NCI-H1105 treated with DMSO at 0.1 percent for 48 hours (cell line): ENCODE results near the gene MGAT5.

Source experiments
- DNase-seq: peaks from one replicate; lab custom pipeline; 2025; lab: John Stamatoyannopoulos, UW

Gene MGAT5

DNA sequence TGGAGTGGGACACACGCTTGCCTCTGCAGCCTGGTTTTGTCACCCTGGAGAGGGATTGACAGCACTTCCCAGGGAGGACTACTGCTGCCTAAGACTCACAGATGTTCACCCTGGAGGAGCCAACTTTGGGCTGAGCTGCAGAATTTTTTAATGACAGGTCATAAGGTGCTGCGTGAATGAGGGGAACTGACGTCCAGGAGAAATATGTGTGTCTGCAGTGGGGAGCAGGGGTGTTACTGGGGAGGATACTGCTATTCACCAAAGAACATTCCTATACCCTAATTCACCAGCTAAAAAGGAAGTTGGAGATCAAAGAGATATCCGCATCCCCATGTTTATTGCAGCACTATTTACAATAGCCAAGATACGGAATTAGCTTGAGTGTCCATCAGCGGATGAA is 144.4 kb downstream of the MGAT5 start:
- no peak for DNase-seq

DNA sequence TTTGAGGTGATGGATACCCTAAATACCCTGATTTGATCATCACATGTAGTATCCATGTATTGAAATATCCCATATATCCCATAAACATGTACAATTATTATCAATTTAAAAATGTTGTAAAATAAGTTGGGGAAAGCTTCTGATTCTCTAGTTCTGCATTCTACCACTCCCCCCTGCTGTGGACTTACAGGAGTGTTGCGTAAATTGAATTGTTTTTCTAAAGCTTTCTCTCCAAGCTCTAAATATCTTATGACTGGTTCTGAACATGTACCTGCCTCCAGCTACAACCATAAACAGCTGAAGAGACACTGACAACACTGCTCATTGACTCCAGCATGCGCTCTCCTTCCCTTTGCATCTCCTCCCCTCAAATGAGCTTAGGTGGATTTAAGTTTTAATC is 145.2 kb downstream of the MGAT5 start:
- DNase-seq: no peak

DNA sequence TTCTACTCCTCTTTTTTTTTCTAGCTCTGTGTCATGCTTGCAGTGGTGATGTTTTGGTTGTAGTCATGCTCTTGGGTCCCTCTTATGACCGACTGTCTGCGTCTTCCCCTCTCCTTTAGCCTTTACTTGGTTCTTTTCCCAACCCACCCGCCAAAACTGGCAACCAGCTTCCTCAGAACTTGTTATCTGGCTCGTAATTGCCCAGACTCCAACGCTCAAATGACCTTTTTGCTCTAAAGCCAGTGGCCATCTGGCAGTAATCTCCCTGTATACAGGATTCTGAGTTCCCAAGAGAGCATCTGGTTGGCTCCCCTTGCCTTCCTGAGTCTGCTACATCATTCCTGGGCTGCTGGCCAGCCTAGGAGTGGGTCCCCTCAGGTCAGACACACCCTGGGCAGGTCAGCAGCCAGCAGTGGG is 147.2 kb downstream of the MGAT5 start:
- DNase-seq: no peak

DNA sequence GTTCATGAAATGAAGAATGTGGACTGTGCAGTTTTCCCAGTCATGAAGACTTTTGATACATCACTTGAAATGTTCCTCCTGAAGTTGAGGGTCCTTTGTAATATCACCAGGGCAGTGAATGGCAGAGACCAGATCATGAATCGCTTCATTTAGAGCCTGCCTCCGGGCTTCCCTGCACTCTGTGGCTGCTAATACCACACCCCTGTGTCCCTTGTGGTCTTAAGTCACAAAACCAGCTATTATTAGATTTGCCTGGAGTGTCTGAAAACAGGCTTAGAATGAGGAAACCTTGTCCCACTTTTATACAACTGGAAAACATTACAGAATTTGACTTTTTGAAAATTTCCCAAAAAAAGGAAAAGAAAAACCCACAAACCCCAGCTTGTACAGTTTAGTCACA is 147.9 kb downstream of the MGAT5 start:
- DNase-seq: no peak

DNA sequence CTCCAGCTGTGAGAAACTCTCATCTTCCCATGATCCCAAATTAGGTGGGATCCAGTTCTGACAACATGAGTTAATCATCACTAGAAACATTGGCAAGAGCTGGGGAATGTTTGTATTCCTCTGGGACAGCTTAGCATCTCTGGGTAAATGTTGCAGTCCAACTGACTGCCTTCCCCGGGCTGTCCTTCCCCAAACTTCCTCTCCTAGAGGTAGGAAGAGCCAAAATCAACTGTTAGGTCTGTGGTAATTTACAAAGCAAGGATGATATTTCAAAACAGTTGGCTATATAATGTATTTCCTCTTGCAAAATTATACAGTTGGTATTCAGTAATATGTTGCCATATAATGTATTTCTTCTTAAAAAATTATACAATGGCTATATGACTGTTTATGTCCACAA is 148.5 kb downstream of the MGAT5 start:
- DNase-seq: no peak

DNA sequence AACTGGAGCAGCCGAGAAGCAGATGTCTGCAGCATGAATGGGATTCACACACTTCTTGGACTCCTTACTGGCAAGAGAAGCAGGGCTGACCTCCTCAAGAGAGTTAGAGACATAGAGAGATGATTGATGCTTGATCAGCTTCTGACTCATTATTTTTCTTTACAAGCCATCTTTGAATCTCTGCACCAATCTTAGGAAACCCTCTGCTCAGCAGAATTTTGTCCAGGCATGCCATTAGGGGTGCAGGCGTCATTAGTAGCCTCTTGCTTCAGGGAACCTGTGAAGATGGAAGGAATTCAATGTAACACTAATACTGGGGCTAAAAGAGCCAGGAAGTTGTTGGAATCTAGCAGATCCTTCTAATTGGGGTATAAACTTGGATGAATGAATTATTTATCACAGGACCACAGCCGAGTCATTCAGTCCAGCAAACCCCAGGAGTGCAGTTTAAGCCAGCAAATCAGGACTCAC is 151.8 kb downstream of the MGAT5 start:
- no peak for DNase-seq

DNA sequence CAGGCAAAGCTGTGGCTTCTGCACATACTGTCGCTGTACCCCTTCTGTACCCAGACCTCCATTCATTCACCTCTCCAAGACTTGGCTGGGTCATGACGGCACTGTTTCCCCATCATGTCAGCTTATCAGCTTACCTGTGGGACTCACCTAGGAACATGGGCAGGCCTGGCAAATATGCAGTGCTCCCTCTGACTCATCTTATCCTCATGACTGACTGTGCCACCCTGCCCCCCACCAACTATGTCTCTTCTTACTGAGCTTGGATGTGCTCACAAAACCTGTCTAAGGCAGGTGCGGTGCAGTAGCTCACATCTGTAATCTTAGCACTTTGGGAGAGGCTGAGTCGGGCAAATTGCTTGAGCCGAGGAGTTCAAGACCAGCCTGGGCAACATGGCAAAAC is 152.4 kb downstream of the MGAT5 start:
- no peak for DNase-seq

DNA sequence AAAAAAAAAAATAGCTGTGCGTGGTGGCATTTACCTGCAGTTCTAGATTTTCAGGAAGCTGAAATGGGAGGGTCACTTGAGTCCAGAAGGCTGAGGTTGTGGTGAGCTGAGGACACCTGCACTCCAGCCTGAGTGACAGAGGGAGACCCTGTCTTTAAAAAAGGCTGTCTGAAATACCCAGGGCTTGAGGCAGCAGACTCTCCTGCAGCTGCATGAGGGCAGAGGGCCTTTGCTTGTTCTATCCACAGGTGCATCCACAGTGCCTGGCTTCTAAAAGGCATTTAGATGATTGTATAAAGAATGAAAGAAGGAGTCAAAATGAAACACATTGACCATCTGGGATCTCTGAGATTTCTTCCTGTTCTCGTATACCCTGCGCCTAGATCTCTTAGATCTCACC is 152.9 kb downstream of the MGAT5 start:
- no peak for DNase-seq

DNA sequence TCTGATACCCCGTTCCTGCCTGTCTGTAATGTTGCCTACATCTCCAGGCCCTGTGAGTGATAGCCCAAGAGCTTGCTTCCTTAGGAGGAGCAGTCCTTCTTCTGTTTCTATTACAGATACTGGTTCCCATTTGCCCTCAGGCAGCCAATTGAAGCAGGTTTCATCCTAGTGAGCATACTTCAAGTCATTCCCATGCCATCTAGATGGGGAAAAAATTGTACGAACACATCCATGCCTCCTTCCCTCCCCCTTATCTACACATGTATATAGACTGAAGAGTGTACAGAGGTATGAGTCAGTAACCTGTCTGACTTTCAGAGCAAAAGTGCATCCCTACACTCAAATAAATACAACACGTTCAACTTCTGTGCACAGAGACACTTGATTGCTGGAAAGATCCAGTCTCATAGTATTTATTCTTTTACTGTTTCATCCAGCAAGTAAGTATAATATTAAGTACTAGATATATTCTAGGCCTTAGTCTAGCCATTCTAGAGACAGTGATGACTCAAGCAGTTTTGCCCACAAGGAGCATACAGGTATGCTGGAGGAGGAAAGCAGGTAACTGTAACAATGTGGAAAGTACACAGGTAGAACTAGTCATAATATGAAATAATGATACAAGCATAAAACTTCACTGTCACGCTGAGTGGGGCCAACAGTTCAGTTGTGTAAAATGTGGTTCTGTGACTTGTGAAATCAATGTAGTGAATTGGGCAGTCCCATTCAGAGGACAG is 153.4 kb downstream of the MGAT5 start:
- no peak for DNase-seq

DNA sequence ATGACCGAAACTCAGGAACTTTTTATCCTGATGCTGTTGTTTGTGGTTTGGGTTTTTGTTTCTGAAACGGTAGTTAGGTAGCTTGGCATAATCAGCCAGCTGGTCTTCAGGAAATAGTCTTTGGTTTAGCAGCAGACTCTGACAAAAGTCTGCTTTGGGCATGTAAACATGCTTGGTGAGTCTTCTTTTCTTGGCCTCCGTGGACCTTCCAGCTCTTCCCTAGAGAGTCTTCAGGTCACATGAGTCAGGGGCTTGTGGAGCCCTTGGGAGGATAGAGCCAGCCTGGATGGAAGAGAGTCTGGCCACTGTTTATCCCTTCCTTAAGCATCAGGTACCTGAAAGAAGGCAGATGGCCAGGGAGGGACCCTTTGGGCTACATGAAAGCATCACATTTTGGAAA is 154.5 kb downstream of the MGAT5 start:
- no peak for DNase-seq

DNA sequence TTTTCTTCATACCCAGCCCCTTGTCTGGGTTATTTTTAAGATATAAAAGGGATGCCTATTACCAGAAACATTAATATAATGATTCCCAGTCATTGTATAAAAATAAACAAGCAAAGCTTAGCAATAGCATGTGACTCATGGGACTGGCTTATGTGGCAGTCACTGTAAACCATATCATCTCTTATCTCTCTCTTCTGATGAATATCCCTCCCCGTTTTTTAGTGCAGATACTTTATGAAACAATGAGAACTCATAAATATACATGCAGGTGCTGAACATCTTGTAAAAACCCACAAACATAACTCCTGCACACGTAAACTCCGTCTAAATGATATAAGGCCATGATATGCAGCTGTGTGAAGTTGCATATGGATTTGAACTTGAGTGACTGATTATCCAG is 154.9 kb downstream of the MGAT5 start:
- no peak for DNase-seq

DNA sequence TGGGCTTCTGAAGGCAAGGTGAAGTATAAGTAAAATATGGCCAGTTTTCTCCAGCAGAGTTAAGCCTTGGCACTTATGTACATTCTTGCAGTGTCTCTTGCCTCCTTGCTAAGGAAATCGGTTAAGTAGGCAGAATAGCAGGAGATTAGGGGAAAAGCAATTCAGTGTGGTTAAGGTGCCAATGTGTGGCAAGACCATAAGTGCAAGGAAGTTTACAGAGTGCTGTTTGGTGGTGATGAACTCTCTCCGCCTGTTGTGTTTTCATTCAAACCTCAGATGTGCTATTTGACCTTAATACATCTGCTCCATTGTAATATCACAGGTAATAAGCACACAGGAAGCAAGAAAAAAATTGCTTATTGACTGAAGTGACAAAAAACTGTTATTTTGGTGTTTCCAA is 156.1 kb downstream of the MGAT5 start:
- DNase-seq: no peak

DNA sequence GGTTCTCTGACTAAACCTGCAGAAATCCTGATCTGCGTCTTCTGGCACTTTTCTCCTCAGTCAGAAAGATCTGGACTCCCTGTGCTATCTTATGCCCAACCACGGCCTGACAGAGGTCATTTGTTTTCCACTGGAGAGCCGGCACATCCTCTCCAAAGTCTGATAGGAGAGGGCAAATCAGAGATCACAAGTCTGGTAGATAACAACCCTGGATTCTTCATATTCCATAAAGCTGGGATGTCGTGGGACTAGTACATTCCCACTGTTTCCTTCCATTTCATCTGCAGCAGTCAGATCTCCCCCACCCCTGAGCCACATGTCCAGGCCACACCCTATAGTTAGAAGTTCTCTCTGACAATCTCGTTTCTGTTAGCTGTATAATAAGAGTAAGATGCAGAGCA is 157.0 kb downstream of the MGAT5 start:
- DNase-seq: no peak

DNA sequence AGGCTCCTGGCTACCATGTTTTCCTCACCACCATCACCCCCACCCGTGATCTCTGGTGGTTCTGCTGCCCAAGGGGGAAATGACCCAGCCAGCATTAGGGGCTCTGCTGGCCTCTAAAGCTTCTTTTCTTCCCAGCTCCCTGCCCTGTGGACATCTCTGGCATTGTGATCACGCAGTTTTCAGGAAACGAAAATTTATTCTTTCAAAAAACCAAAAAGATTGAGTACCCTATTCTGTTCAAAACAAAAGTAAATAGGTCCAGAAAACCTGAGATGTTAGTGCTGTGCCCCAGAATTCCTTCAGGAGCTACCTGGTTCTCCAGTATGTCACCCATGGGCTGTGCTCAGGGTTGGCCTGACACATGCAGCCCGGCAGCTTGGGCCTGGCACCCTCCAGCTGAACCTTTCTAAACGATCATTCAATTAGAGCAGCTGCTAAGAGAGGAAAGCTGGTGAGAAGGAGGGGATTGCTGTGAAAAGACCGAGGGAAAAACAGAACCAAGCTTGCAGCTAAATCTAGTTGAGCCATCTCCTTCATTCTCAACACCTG is 157.5 kb downstream of the MGAT5 start:
- DNase-seq: peak; percentile 73

DNA sequence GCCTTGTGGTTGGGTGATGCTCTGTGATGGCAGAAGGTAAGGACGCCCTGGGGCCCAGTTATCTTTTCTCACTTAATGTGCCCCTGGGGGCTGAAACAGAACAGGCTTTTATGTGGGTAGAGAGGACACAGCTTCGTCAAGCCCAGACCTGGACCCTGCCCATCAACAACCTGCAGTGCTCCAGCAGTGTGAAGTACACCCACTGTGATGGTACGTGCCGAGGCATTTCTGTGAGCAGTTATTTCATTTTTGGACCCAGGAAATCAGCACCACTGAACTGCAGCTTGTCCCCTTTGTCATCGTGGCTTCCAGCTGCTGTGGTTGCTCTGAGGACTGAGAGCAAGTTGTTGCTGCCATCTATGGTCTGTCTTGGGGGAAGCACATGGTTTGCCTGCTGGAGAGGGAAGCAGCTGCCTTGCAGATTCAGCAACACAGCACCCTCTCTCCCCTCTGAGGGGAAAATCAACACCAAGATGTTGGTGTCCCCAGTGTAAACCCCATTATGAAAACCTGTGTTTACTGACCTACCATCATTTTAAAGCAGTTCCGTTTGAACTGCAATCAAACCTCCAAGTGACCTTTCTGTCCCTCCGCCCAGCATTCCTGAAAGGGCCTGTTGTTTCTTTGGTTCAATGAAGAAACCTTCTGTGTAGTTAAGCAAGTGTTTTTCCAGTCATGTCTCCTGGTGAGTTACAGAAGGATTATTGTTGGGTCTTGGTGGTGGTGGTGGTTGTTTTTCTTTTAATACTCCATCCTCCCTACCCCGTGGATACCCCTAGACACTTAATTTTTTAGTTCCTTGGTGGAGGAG is 158.2 kb downstream of the MGAT5 start:
- DNase-seq: peak; percentile 89

DNA sequence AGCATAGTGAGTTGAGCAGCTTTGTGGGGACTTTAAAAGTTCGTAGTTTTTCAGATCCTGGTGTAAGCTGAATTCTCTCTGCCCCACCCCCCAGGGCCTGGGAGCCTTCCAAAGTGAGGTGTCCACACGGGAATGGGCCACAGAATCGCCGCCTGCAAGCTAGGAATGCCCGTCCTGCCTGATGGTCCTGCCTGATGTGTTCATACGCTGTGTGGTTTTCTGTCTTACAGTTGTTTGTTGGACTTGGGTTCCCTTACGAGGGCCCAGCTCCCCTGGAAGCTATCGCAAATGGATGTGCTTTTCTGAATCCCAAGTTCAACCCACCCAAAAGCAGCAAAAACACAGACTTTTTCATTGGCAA is 158.7 kb downstream of the MGAT5 start:
- DNase-seq: no peak

DNA sequence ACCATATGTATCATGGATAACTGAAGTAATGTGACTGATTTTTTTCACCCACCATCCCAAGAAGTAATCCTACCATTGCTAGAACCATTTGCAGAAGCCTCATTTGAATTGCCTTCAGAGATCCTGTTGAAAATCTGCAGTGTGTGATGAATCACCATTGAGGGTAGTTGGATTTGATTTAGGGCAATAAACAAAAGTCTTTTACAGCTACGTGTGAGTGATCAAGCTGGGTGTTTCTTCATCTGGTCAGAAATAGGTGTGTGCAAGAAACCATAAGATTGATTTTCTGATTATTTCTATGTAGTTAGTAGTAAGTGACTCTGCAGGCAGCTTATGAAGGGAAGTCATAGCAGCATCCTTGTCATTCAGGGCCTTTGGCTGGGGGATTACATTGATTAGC is 159.6 kb downstream of the MGAT5 start:
- DNase-seq: no peak

DNA sequence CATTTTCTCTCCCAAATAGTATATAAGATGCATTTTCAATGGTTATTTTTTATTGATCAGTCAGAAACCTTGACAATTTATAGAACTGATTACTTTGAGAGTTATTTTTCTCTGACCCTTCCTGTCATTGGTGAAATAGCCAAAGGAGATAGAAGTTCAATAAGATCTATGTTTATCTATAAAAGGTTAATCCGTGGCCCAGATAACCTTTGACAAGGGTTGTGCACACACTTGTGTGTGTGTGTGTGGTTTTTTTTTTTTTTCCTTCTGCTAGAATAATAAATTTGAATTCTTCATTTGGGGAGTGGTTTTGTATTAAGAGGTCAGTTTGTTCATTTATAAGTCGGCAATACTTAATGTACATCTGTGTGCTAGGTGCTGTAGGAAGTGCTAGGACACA is 160.0 kb downstream of the MGAT5 start:
- no peak for DNase-seq

DNA sequence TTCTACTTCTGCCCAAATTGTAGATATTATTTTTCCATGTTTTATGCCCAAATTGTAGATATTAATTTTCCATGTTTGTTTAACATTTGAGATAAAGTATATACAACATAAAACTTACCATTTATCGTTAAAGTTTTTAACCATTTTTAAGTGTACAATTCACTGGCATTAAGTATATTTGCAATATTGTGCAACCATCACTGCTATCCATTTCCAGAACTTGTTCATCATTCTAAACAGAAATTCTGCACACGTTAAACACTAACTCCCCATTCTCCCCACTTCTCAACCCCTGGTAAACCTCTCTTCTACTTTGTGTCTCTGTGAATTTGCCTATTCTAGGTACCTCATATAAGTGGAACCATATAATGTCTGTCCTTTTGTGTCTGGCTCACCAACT is 162.1 kb downstream of the MGAT5 start:
- no peak for DNase-seq

DNA sequence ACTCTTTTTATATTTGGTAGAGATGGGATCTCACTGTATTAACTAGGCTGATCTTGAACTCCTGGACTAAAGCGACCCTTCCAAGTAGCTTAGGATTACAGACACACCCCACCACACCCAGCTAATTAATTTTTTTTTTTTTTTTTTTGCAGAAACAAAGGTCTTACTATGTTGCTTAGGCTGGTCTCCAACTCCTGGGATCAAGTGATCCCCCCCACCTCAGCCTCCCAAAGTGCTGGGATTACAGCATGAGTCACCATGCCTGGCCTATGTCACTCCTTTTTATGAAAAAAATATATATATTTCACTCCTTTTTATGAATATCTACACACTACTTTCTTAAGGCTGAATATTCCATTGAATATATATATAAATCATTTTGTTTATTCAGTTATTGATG is 162.8 kb downstream of the MGAT5 start:
- no peak for DNase-seq

DNA sequence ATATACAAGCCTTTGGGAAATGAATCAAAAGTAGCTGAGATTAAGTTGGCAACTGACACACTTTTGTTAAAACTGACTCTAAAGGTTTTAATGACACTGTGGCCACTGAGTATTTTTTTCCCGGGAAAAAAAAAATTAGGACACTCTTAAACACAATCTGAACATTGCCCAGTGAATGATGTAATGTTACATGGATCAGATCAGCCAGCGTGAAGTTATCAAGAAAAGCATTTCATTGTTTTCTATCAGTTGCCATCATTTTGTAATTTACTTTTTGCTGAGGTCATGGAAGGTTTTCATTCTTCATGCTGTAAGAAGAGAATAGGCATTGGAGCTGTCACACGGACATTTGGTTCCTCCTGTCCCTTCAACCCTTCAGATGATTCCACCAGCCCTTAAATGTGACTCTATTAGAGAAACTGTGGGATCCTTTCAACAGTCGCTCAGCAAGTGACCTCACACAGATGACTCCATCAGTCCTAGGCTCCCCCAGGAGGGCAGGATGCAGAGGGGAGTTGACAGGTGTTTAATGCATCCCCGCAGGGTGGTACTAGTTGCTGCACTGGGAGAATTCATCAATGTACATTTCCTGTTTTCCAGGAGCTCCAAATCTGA is 164.2 kb downstream of the MGAT5 start:
- no peak for DNase-seq

DNA sequence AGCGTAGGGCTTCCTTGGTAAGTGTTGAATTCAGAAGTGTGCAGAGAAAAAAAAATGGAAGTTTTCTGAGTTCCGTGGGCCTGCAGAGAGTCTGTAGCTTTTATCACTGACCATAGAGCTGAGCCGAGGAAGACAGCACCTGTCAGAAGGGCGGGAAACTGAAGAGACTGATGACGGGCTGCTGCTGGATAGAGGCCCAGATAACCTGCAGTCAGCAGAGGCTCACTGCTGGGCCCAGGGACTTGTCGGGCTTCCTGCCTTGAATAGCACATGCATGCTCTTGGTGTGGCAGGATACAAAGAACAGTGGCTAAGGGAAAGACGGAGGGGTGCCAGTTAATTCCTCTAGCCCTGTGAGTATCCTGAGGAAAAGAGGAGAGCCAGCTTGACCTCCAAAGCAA is 166.4 kb downstream of the MGAT5 start:
- no peak for DNase-seq

DNA sequence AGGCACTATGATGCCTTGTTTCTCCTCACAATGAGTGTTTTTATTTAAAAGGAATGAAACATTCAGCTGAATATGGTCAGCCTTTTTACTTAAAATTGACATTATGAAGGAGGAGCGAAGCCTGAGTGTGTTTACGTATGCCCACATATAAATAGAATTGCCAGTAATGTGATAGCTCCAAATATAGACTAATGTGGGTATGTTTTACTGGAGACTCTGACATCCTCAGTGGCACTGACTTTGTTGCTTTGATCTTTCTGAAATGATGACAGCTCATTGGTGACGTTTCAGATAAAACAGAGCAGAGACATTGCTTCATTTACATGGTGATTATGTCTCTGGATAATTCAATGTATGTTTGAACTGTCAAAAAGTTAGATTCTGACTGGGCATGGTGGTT is 167.0 kb downstream of the MGAT5 start:
- DNase-seq: no peak
